ENCODE results near the gene C2CD2. TPM values are rescaled to one million over a fixed set of nuclear protein-coding genes. Genes with fewer than 3 reads are reported as not detected.

Gene C2CD2
- total and polyA plus RNA-seq, 2 of the 8 experiments (the other 6 are each of a cell fraction or from before 2014, with no cell fraction given), result 10.4 to 13.0 TPM

DNA sequence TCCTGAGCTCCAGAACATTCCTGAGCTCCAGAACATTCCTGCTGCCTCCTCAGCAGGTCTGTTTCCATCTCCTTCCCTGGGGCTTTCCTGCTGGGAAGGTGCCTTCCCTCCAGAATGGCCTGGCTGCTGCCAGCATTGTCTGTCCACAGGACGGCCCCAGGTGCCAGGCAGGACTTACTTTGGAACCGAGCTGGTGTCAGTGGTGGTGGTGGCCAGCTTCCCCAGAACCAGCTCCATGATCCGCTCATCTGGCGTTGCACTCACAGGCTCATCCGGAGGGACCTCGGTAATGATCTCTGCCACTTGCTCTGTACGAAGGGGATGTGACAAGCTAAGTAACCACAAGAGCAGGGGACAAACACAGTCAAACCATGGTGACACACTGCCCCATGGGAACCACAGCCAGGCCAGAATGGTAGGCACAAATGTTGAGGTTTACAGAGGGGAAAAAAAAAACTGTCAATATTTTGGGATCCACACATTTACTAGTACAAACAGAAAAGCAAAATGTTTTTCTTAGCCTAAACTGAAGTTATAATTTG is 116.0 kb downstream of the C2CD2 start (continued):
- TF ChIP-seq, protein P1, sequence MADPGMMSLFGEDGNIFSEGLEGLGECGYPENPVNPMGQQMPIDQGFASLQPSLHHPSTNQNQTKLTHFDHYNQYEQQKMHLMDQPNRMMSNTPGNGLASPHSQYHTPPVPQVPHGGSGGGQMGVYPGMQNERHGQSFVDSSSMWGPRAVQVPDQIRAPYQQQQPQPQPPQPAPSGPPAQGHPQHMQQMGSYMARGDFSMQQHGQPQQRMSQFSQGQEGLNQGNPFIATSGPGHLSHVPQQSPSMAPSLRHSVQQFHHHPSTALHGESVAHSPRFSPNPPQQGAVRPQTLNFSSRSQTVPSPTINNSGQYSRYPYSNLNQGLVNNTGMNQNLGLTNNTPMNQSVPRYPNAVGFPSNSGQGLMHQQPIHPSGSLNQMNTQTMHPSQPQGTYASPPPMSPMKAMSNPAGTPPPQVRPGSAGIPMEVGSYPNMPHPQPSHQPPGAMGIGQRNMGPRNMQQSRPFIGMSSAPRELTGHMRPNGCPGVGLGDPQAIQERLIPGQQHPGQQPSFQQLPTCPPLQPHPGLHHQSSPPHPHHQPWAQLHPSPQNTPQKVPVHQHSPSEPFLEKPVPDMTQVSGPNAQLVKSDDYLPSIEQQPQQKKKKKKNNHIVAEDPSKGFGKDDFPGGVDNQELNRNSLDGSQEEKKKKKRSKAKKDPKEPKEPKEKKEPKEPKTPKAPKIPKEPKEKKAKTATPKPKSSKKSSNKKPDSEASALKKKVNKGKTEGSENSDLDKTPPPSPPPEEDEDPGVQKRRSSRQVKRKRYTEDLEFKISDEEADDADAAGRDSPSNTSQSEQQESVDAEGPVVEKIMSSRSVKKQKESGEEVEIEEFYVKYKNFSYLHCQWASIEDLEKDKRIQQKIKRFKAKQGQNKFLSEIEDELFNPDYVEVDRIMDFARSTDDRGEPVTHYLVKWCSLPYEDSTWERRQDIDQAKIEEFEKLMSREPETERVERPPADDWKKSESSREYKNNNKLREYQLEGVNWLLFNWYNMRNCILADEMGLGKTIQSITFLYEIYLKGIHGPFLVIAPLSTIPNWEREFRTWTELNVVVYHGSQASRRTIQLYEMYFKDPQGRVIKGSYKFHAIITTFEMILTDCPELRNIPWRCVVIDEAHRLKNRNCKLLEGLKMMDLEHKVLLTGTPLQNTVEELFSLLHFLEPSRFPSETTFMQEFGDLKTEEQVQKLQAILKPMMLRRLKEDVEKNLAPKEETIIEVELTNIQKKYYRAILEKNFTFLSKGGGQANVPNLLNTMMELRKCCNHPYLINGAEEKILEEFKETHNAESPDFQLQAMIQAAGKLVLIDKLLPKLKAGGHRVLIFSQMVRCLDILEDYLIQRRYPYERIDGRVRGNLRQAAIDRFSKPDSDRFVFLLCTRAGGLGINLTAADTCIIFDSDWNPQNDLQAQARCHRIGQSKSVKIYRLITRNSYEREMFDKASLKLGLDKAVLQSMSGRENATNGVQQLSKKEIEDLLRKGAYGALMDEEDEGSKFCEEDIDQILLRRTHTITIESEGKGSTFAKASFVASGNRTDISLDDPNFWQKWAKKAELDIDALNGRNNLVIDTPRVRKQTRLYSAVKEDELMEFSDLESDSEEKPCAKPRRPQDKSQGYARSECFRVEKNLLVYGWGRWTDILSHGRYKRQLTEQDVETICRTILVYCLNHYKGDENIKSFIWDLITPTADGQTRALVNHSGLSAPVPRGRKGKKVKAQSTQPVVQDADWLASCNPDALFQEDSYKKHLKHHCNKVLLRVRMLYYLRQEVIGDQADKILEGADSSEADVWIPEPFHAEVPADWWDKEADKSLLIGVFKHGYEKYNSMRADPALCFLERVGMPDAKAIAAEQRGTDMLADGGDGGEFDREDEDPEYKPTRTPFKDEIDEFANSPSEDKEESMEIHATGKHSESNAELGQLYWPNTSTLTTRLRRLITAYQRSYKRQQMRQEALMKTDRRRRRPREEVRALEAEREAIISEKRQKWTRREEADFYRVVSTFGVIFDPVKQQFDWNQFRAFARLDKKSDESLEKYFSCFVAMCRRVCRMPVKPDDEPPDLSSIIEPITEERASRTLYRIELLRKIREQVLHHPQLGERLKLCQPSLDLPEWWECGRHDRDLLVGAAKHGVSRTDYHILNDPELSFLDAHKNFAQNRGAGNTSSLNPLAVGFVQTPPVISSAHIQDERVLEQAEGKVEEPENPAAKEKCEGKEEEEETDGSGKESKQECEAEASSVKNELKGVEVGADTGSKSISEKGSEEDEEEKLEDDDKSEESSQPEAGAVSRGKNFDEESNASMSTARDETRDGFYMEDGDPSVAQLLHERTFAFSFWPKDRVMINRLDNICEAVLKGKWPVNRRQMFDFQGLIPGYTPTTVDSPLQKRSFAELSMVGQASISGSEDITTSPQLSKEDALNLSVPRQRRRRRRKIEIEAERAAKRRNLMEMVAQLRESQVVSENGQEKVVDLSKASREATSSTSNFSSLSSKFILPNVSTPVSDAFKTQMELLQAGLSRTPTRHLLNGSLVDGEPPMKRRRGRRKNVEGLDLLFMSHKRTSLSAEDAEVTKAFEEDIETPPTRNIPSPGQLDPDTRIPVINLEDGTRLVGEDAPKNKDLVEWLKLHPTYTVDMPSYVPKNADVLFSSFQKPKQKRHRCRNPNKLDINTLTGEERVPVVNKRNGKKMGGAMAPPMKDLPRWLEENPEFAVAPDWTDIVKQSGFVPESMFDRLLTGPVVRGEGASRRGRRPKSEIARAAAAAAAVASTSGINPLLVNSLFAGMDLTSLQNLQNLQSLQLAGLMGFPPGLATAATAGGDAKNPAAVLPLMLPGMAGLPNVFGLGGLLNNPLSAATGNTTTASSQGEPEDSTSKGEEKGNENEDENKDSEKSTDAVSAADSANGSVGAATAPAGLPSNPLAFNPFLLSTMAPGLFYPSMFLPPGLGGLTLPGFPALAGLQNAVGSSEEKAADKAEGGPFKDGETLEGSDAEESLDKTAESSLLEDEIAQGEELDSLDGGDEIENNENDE (IDR thresholded peaks at IDR 0.05; ENCODE audit: insufficient replicate concordance, low read length), result no peak
- TF ChIP-seq CHD2 (IDR thresholded peaks at IDR 0.05; ENCODE audit: low read length) (no peak), TCF12 (IDR thresholded peaks at IDR 0.05; ENCODE audit: low read depth, low read length) (no peak)
